Umbilical cord (tissue), 2 donors: Measurements from ENCODE around the gene CFD. TPM values are rescaled to one million over a fixed set of nuclear protein-coding genes. Genes with fewer than 3 reads are reported as not detected.
"Not testable (repeated sequence)": the region's sequence is repeated elsewhere in the genome, so short reads cannot be mapped to it uniquely, and the experiment has no call there.

ENCODE experiments used
- DNase-seq: peaks from one replicate; pipeline ENCODE4 v3.0.0-alpha.2; 2015; ENCODE audit warnings: low spot score
- total RNA-seq: library from RNA; depleted of rRNA; stranded (reverse); fragments of >200 nt; gene quantifications from one replicate; pipeline ENCODE4 v1.2.3, GENCODE V29; 2014; ENCODE audit warnings: low replicate concordance; ENCODE audit not compliant: insufficient read depth

The CFD gene
- 35.2 TPM for total RNA-seq

DNA sequence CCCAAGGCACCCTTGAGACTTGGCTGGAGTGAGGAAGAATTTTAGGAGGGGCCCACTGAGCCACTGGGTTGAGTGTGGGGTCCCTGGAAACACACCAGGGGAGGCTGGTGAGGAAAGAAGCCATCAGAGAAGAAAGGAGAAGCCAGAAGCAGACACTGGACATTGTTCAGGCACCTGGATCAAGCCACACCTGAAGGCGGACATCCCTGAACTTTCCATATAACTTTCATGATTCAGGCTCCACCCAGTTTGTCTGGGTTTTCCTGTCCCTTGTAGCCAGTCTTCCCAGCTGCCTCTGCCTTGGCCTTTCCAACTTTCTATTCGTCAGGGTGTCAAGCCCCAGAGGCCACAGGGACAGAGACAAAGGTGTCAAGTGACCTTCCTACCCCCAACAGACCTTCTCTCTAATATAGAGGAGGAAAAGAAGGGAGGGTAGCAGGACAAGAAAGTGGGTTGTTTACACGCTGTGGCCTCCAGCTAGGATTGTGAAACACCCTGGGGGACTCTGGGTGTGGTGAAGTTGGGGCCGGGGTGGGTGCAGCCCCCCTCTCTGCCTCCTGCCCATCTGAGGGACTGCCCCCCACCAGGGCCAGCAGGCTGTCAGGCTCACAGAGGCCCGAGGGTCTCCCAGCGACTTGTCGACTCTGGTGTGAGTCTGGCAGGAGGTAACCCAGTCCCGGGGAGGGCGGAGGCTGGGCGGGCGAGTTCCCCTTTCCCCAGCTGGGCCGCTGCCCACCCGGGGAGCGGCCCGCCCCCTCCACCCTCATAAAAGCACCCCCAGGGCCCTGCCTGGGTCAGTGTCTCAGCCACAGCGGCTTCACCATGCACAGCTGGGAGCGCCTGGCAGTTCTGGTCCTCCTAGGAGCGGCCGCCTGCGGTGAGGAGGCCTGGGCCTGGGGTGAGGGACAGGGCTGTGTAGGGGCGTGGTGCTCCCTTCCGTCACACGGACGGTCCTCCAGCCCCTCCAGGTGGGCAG lies at the start of gene CFD:
Gene CFD (plus strand): TSS at position 797 of the 976 bp plus-strand sequence. CDS start 26 bp downstream, at position 823.
- DNase-seq = peak; percentile 33

DNA sequence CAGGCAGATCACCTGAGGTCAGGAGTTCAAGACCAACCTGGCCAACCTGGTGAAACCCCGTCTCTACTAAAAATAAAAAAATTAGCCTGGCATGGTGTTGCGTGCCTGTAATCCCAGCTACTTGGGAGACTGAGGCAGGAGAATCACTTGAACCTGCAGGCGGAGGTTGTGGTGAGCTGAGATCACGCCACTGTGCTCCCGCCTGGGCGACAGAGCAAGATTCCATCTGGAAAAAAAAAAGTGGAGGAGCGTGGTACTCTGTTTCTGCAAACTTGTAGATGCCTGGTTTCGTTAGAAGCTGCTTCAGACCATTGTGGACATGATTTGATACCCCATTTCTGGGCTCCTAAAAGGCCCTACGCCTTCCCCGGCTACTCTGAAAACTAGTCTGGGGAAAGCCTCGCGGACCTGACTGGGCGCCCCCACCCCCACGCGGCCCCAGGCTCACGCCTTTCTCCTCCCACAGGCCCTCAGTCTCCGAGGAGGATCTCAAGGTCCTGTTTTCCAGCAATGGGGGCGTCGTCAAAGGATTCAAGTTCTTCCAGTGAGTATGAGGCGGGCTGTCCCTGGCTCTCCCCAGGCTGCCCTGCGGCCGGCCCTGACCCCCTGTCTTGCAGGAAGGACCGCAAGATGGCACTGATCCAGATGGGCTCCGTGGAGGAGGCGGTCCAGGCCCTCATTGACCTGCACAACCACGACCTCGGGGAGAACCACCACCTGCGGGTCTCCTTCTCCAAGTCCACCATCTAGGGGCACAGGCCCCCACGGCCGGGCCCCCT lies 49.2 kb upstream of the CFD start:
- DNase-seq = no peak

DNA sequence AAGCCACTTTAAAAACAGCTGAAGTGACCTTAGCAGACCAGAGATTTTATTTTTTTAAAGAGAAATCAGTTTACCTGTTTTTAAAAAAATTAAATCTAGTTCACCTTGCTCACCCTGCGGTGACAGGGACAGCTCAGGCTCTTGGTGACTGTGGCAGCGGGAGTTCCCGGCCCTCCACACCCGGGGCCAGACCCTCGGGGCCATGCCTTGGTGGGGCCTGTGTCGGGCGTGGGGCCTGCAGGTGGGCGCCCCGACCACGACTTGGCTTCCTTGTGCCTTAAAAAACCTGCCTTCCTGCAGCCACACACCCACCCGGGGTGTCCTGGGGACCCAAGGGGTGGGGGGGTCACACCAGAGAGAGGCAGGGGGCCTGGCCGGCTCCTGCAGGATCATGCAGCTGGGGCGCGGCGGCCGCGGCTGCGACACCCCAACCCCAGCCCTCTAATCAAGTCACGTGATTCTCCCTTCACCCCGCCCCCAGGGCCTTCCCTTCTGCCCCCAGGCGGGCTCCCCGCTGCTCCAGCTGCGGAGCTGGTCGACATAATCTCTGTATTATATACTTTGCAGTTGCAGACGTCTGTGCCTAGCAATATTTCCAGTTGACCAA lies 48.5 kb upstream of the CFD start:
- no peak for DNase-seq

DNA sequence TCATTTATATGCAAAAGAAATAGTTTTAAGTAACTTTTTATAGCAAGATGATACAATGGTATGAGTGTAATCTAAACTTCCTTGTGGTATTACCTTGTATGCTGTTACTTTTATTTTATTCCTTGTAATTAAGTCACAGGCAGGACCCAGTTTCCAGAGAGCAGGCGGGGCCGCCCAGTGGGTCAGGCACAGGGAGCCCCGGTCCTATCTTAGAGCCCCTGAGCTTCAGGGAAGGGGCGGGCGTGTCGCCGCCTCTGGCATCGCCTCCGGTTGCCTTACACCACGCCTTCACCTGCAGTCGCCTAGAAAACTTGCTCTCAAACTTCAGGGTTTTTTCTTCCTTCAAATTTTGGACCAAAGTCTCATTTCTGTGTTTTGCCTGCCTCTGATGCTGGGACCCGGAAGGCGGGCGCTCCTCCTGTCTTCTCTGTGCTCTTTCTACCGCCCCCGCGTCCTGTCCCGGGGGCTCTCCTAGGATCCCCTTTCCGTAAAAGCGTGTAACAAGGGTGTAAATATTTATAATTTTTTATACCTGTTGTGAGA lies 47.9 kb upstream of the CFD start:
- DNase-seq = no peak

DNA sequence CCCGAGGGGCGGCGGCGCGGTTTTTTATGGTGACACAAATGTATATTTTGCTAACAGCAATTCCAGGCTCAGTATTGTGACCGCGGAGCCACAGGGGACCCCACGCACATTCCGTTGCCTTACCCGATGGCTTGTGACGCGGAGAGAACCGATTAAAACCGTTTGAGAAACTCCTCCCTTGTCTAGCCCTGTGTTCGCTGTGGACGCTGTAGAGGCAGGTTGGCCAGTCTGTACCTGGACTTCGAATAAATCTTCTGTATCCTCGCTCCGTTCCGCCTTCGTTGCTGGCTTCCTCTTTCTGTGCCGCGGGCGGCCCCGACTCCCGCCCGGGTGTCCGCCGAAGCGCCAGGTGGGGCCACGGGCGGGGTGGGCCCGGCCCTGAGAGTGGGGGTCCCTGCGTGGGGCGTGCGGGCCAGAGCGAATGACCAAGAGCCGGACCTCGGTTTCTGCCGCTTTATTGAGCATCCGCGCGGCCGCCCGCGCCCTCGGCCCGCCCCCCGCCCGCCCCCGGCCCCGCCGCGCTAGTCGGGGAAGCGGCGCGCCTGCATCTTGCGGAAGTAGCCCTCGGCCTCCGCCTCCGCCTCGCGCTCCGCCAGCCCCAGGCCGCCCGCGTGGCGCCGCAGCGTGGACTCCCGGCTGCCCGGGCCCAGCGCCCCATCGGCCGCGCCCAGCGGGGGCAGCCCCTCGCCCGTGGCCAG lies 47.3 kb upstream of the CFD start:
- DNase-seq = no peak

DNA sequence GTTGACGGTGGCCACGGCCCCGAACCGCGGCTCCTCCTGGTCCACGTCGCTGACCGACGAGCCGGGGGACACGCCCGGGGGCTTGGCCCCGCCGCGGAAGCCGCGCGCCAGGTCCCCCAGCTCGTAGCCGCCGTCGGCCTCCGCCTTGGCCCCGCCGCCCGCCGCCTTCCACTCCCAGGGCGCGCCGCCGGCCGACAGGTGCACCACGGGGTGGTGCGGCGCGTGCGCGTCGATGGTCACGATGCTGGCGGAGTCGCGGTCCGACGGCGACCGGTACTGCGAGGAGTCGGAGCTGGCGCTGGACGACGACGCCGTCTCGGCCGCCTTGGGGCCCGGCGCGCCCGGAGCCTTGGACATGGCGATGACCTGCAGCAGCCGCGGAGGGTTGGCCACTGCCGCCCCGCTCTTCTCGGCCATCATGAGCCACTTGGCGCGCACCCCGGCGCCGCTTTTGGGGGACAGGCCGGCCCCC lies 46.7 kb upstream of the CFD start:
- DNase-seq = no peak

DNA sequence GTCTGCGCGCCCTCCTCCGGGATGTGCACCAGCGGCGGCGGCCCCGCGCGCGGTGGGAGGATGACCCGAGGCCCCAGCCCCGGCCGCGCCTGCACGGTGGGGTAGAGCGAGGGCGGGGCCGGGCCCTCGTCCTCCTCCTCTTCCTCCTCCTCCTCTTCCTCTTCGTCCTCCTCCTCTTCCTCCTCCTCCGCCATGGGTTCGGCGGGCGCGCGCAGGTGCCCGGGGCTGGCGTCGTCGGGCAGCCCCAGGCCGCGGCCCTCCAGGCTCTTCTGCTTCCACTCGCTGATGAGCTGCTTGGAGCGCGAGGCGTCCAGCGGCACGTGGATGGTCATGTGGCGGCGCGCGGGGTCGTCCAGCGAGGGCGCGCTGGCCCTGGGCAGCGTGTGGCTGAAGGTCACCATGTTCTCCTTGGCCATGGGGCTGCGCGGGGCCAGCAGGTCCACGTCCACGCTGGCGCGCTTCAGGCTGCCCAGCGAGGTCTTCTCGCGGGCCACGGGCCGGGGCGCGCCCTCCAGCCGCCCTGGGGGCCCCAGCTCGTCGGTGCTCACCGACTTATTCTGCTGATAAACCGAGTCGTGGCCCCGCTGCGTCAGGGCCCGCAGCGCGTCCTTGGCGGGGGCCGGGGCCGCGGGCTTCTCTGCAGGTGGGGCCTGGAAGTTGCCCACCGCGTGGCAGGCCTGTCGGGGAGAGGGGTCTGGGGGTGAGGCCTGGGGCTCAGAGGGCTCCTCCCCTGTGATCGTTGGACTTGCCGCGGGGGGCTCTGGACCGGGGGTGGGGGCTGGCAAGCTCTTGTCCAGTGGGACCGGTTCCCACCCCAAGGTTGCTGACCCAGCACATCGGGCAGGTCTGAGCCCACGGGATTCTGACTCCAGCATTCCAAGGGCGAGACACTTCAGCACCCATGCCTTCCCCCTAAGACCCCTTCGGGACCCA lies 46.0 kb upstream of the CFD start:
- no peak for DNase-seq

DNA sequence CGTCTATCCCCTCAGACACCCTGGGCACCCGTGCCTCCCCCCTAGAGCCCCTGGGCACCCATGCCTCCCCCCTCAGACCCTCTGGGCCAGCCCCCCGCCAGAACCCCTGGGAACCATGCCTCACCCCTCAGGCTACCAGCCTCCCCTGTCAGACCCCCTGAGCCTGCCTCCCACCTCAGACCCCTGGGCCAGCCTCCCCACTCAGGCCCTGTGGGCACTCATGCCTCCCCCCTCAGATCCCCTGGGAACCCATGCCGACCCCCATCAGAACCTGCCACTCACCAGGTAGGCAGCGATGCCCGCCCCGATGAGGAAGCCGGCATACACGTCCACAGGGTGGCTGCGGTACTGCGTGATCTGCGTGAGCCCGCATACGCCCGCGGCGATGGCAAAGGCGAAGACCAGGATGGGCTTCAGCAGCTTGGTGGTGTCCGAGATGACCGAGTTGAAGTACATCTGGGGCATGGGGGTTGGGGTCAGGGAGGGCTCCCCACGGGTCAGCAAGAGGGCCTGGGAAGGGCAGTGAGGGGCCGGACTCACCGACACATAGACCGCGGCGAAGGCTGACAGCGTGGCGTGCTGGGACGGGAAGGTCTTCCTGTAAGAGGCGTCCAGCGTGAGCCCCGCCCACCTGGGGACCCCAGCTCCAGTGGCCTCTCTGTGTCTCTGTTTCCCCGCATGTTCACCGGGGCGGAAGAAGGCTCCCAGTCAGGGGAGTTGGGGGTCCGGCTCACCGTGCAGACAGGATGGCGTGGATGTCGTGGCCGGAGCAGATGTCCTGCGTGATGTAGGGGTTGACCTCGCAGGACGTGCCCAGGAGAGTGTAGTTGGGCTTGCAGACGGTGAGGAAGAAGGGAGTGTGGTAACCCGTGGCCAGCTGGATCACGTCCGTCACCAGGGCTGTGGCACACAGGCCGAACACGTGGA lies 45.0 kb upstream of the CFD start:
- no peak for DNase-seq

DNA sequence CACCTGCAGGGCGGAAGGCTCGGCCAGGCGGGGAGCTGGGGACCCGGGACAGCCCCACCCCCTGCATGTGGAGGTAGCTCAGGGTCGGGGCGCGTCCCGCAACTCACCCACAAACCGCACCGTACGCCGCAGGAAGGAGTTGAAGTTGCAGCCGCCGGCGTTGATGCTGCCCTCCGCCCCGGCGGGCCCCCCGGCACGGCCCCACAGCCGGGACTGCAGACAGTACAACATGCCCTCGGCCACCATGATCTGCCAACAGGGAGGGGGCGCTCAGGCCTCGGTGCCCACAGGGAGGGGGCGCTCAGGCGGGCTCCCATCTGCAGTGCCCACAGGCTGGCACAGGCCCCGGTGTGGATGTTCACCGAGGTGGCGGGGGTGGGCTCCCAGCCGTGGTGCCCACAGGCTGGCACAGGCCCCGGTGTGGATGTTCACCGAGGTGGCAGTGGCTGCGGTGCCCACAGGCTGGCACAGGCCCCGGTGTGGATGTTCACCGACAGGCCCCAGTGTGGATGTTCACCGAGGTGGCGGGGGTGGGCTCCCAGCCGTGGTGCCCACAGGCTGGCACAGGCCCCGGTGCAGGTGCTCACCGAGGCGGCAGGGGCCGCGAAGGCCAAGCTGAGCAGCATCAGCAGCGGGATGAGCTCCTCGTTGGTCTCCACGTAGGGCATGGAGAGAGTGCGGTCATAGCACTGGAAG lies 44.2 kb upstream of the CFD start:
- DNase-seq = no peak

DNA sequence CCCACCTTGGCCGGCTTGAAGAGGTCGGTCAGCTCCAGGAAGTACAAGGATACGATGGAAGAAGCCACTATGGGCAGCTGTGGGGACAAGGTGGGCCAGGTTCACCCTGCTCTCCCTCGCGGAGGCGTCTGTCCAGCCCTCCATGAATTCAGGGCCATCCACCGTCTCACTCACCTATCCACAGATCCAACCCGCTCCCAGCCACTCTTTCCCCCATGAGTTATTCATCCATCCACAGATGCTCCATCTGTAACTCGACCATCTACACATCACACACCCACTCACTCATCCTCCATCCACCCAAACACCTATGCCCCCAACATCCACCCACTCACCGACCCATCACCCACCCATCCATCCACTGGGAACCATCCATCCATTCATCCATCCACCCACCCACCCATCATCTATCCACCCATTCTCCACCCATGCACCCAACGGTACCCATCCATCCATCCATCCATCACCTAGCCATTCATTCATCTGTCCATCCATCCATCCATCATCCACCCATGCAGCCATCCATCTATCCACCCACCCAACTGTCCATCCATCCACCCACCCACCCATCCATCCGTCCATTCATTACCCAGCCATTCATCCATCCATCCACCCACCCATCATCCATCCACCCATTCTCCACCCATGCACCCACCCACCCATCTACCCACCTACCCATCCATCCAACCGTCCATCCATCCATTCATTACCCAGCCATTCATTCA lies 43.5 kb upstream of the CFD start:
- no peak for DNase-seq

DNA sequence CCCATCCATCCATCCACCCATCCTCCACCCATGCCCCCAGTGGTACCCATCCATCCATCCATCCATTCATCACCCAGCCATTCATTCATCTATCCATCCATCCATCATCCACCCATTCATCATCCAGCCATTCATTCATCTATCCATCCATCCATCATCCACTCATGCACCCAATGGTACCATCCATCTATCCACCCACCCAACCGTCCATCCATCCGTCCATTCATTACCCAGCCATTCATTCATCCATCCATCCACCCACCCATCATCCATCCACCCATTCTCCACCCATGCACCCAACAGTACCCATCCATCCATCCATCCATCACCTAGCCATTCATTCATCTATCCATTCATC lies 43.0 kb upstream of the CFD start:
- no peak for DNase-seq

DNA sequence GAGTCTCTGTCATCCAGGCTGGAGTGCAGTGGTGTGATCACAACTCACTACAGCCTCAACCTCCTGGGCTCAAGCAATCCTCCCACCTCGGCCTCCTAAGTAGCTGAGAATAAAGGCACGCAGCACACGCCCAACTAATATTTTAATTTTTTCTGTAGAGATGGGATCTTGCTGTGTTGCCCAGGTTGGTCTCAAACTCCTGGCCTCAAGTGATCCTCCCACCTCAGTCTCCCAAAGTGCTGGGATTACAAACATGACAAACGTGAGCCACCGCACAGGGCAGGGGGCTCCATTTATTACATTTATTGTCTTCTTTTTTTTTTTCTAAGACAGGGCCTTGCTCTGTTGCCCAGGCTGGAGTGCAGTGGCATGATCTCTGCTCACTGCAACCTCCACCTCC lies 39.3 kb upstream of the CFD start:
- DNase-seq = not testable (repeated sequence)

DNA sequence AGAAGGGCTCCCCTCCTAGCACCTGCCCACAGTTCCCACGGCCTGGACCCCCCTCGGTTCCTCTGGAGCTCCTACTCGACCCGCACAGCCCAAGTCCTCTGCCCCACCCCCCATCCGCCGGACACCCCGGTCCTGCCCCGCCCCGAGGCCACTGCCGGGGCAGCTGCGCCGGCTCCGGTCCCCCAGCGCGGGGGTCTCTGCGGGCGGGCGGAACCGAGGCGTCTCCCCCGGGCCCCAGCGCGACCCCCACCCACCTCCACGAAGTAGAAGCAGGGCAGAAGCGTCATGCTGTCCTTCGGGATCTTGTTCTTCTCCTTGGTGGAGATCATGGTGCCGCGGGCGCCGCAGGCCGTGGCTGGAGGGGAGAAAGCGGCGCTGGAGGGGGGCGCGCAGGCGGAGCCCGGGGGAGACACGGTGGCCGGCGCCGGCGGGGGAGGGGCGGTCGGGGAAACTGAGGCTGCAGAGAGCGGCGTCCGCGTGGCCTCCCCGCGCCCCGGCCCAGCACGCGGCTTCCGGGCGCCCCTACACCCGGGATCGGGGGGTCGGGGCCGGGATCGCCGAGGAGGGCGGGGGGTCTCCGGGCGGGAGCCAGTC lies 38.1 kb upstream of the CFD start:
- DNase-seq = no peak

DNA sequence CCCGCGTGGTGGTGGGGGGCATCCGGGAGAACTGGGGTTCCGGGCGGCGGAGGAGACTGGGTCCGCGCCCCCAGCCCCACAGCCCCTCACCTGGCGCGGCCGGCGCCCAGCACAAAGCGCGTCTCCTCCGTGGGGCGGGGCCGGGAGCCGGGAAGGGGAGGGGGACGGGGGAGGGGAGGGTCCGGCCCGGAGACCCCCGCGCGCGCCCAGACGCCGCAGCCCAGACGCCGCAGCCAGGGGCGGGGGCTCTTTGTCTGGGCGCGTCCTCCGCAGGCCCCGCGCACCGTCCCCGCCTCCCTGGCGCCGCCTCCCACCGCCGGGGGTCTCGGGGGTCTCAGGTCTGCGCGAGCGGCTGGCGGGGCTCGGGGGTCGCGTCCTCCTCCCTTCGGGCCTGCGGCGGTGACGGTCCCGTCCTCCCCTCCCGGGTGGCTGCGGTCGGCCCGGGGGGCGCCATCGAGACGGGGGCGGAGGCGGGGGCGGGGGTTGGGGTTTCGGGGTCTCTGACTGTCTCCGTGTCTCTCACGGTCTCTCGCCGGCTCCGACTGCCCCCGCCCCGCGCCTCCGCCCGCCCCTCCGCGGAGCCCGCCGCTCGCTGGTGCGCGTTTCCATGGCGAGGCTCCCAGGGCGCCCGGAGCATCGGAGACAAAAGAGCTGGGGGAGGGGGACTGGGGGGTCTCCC lies 37.5 kb upstream of the CFD start, which contains the start of gene PLPPR3:
Gene PLPPR3 (minus strand): TSS at position 131 of the 679 bp plus-strand sequence. CDS start 396 bp downstream, outside the sequence.
- no peak for DNase-seq

DNA sequence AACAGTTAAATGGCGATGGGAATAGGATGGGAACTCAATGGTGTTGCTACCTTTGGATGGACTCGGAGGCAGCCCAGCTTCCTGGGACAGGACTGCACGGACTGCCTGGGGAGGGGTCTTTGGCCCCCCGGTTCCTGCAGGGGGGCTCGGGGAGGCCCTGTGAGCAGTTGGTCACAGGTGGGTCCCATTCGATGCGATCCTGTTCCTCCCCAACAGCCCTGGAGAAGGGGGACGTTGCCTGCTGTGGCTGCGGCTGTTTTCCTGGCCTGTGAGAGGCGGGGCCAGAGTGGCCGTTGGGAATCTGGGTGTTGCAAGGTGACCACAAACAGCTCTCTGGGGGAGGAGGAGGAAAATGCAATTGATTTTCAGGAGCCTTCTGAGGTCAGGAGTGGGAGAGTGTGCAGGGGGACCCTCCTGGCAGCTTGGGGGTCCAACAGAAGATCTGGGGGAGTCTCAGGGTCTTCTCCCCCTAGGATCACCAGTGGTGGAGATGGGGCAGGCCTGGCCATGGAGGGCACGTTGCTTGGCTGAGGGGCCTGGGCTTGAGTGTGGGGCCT lies 35.8 kb upstream of the CFD start:
- no peak for DNase-seq

DNA sequence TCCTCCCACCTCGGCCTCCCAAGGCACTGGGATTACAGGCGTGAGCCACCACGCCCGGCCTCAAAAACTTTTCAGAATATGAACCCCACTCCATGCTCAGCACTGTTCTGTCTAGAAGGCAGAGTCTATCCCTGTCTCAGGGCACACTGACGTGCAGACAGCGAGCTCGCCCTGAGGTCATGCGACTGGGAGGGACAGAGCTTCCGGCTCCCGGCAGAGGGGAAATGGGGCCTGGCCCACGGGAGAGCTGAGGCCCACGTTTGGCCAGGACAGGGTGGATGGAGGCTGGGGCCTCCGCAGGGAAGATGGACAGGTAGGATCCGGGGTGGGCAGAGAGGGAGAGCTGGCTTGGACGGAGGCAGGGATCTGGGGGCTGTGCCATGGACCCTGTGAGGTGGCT lies 34.6 kb upstream of the CFD start:
- DNase-seq = no peak
